Activated CD4-positive, alpha-beta T cell treated with anti-CD3 and anti-CD28 coated beads, Interleukin-2, amount 10 ng/mL, durations not matched to agents 24 days and 14 days (primary cell): ENCODE measurements around the gene PARD3B. TPM values are rescaled to one million over a fixed set of nuclear protein-coding genes. Genes with fewer than 3 reads are reported as not detected.

ENCODE experiments used
- DNase-seq: peaks from one replicate; pipeline ENCODE4 v3.0.0; 2022
- H3K27ac Mint-ChIP-seq: one replicate; pipeline ENCODE4 v1.8.0; 2022; ENCODE audit warnings: mild to moderate bottlenecking, mixed read lengths
- H3K27me3 Mint-ChIP-seq: one replicate; pipeline ENCODE4 v1.8.0; 2022; ENCODE audit warnings: mixed read lengths
- H3K36me3 Mint-ChIP-seq: one replicate; pipeline ENCODE4 v1.8.0; 2022; ENCODE audit warnings: low read depth, mild to moderate bottlenecking, mixed read lengths
- H3K4me1 Mint-ChIP-seq: one replicate; pipeline ENCODE4 v1.8.0; 2021; ENCODE audit warnings: mixed read lengths
- H3K4me3 Mint-ChIP-seq: one replicate; pipeline ENCODE4 v1.8.0; 2022; ENCODE audit warnings: mild to moderate bottlenecking, moderate library complexity, mixed read lengths
- H3K9me3 Mint-ChIP-seq: one replicate; pipeline ENCODE4 v1.8.0; 2021; ENCODE audit warnings: mixed read lengths
- intact Hi-C: fragments of 100-400 bp; cut with micrococcal nuclease; formaldehyde crosslinking; loops from one replicate; pipeline ENCODE4 v1.15.1; 2023
- total RNA-seq: library from RNA; stranded (reverse); gene quantifications from 2 replicates; pipeline ENCODE4 v1.2.3, GENCODE V29; 2022

The PARD3B gene
- total RNA-seq, 1 donor from 2014 or later: 0.12 TPM

- Mint-ChIP-seq H3K4me3 (no peak overlapping the region), H3K27me3 (peaks cover 12% of the 10 kb centered on the region), H3K9me3 (peaks cover 18% of the 10 kb centered on the region), H3K27ac (no peak overlapping the region), H3K36me3 (no peaks in the 10 kb centered on the region), H3K4me1 (peaks cover 42% of the 10 kb centered on the region)
- DNase-seq: no peak
- intact Hi-C loops: no loop called here
Measured at GRCh38 chr2:205609113-205609512, 1063.8 kb downstream of the PARD3B start.

GRCh38 chr2:205610437-205610836, 1065.2 kb downstream of the PARD3B start:
- peak overlapping the region; percentile 6 for H3K27ac Mint-ChIP-seq
- H3K36me3 Mint-ChIP-seq: no peaks in the 10 kb centered on the region
- peaks cover 45% of the 10 kb centered on the region for H3K4me1 Mint-ChIP-seq
- peaks cover 11% of the 10 kb centered on the region for H3K9me3 Mint-ChIP-seq
- H3K27me3 Mint-ChIP-seq: peaks cover 8% of the 10 kb centered on the region
- DNase-seq: no peak
- intact Hi-C loops: loop anchor here (5.0 to 10.0 kb wide), 4 partner anchors 68 to 1616 kb away; no protein-coding TSS in a partner anchor
- H3K4me3 Mint-ChIP-seq: no peak overlapping the region

GRCh38 chr2:205612636-205613035, 1067.4 kb downstream of the PARD3B start:
- Mint-ChIP-seq H3K9me3 (peaks cover 7% of the 10 kb centered on the region), H3K4me3 (peak overlapping the region; percentile 50), H3K4me1 (peaks cover 45% of the 10 kb centered on the region), H3K36me3 (no peaks in the 10 kb centered on the region), H3K27me3 (peaks cover 5% of the 10 kb centered on the region), H3K27ac (peak overlapping the region; percentile 84)
- peak; percentile 80 for DNase-seq
- intact Hi-C loops: loop anchor here (1.0 to 10.0 kb wide), 10 partner anchors 24 to 1618 kb away; partner anchors contain the start of gene NRP2

GRCh38 chr2:205613970-205614559, 1068.8 kb downstream of the PARD3B start:
- DNase-seq: no peak
- intact Hi-C loops: loop anchor here (2.0 to 10.0 kb wide), 7 partner anchors 23 to 1619 kb away; no protein-coding TSS in a partner anchor
- Mint-ChIP-seq H3K27ac (peak overlapping the region; percentile 73), H3K27me3 (no peaks in the 10 kb centered on the region), H3K36me3 (no peaks in the 10 kb centered on the region), H3K4me1 (peaks cover 46% of the 10 kb centered on the region), H3K4me3 (no peak overlapping the region), H3K9me3 (peaks cover 4% of the 10 kb centered on the region)

GRCh38 chr2:205614965-205615364, 1069.7 kb downstream of the PARD3B start:
- peaks cover 46% of the 10 kb centered on the region for H3K4me1 Mint-ChIP-seq
- H3K27me3 Mint-ChIP-seq: no peaks in the 10 kb centered on the region
- H3K36me3 Mint-ChIP-seq: no peaks in the 10 kb centered on the region
- H3K27ac Mint-ChIP-seq: no peak overlapping the region
- DNase-seq: no peak
- intact Hi-C loops: loop anchor here (5.0 to 10.0 kb wide), 4 partner anchors 73 to 1620 kb away; no protein-coding TSS in a partner anchor
- H3K9me3 Mint-ChIP-seq: peaks cover 4% of the 10 kb centered on the region
- H3K4me3 Mint-ChIP-seq: no peak overlapping the region

GRCh38 chr2:205617905-205618304, 1072.6 kb downstream of the PARD3B start:
- Mint-ChIP-seq H3K36me3 (no peaks in the 10 kb centered on the region), H3K4me1 (peaks cover 23% of the 10 kb centered on the region), H3K9me3 (no peaks in the 10 kb centered on the region), H3K4me3 (no peak overlapping the region), H3K27ac (no peak overlapping the region), H3K27me3 (no peaks in the 10 kb centered on the region)
- no peak for DNase-seq
- intact Hi-C loops: loop anchor here (10.0 kb wide), 1 partner anchor 1623 kb away; no protein-coding TSS in a partner anchor

- no peaks in the 10 kb centered on the region for H3K9me3 Mint-ChIP-seq
- peaks cover 10% of the 10 kb centered on the region for H3K4me1 Mint-ChIP-seq
- H3K27me3 Mint-ChIP-seq: no peaks in the 10 kb centered on the region
- no peak overlapping the region for H3K4me3 Mint-ChIP-seq
- intact Hi-C loops: loop anchor here (10.0 kb wide), 1 partner anchor 1625 kb away; no protein-coding TSS in a partner anchor
- no peak overlapping the region for H3K27ac Mint-ChIP-seq
- DNase-seq: peak; percentile 61
- H3K36me3 Mint-ChIP-seq: no peaks in the 10 kb centered on the region
Measured at GRCh38 chr2:205619600-205619999, 1074.3 kb downstream of the PARD3B start.

- intact Hi-C loops: no loop called here
- H3K9me3 Mint-ChIP-seq: no peaks in the 10 kb centered on the region
- no peaks in the 10 kb centered on the region for H3K36me3 Mint-ChIP-seq
- peaks cover 3% of the 10 kb centered on the region for H3K4me1 Mint-ChIP-seq
- DNase-seq: no peak
- no peaks in the 10 kb centered on the region for H3K27me3 Mint-ChIP-seq
- H3K27ac Mint-ChIP-seq: no peak overlapping the region
- H3K4me3 Mint-ChIP-seq: no peak overlapping the region
Measured at GRCh38 chr2:205627085-205627484, 1081.8 kb downstream of the PARD3B start.

- intact Hi-C loops: no loop called here
- no peak for DNase-seq
- H3K4me1 Mint-ChIP-seq: peaks cover 3% of the 10 kb centered on the region
- H3K4me3 Mint-ChIP-seq: no peak overlapping the region
- H3K9me3 Mint-ChIP-seq: no peaks in the 10 kb centered on the region
- H3K27me3 Mint-ChIP-seq: no peaks in the 10 kb centered on the region
- no peak overlapping the region for H3K27ac Mint-ChIP-seq
- H3K36me3 Mint-ChIP-seq: no peaks in the 10 kb centered on the region
Measured at GRCh38 chr2:205628422-205628821, 1083.1 kb downstream of the PARD3B start.

- H3K27ac Mint-ChIP-seq: no peak overlapping the region
- DNase-seq: no peak
- peaks cover 3% of the 10 kb centered on the region for H3K4me1 Mint-ChIP-seq
- no peaks in the 10 kb centered on the region for H3K36me3 Mint-ChIP-seq
- intact Hi-C loops: no loop called here
- no peak overlapping the region for H3K4me3 Mint-ChIP-seq
- H3K27me3 Mint-ChIP-seq: no peaks in the 10 kb centered on the region
- no peaks in the 10 kb centered on the region for H3K9me3 Mint-ChIP-seq
Measured at GRCh38 chr2:205629091-205629776, 1084.0 kb downstream of the PARD3B start.

- intact Hi-C loops: no loop called here
- DNase-seq: no peak
- no peak overlapping the region for H3K4me3 Mint-ChIP-seq
- H3K4me1 Mint-ChIP-seq: peaks cover 16% of the 10 kb centered on the region
- H3K9me3 Mint-ChIP-seq: no peaks in the 10 kb centered on the region
- H3K27ac Mint-ChIP-seq: no peak overlapping the region
- no peaks in the 10 kb centered on the region for H3K27me3 Mint-ChIP-seq
- no peaks in the 10 kb centered on the region for H3K36me3 Mint-ChIP-seq
Measured at GRCh38 chr2:205633994-205634393, 1088.7 kb downstream of the PARD3B start.

GRCh38 chr2:205636549-205637319, 1091.5 kb downstream of the PARD3B start:
- peak overlapping the region; percentile 79 for H3K27ac Mint-ChIP-seq
- no peaks in the 10 kb centered on the region for H3K36me3 Mint-ChIP-seq
- H3K9me3 Mint-ChIP-seq: peaks cover 3% of the 10 kb centered on the region
- intact Hi-C loops: loop anchor here (2.0 kb wide), 2 partner anchors 24 kb away; no protein-coding TSS in a partner anchor
- H3K4me3 Mint-ChIP-seq: no peak overlapping the region
- H3K4me1 Mint-ChIP-seq: peaks cover 24% of the 10 kb centered on the region
- DNase-seq: peak; percentile 61
- no peaks in the 10 kb centered on the region for H3K27me3 Mint-ChIP-seq

GRCh38 chr2:205637320-205637602, 1092.0 kb downstream of the PARD3B start:
- Mint-ChIP-seq H3K4me3 (peak overlapping the region; percentile 23), H3K27me3 (no peaks in the 10 kb centered on the region), H3K27ac (peak overlapping the region; percentile 83), H3K4me1 (peaks cover 24% of the 10 kb centered on the region), H3K36me3 (no peaks in the 10 kb centered on the region), H3K9me3 (peaks cover 3% of the 10 kb centered on the region)
- intact Hi-C loops: loop anchor here (2.0 kb wide), 2 partner anchors 24 kb away; no protein-coding TSS in a partner anchor
- no peak for DNase-seq
